OCI-LY7 (cell line): ENCODE data around the gene CNDP1.

Source experiments
- CTCF ChIP-seq: fragments of 200-600 bp; sonication (generic); conservative IDR thresholded peaks from 2 replicates; pipeline ENCODE4 v1.5.1; 2014; ENCODE audit warnings: mild to moderate bottlenecking, antibody characterized with exemption, low read length, moderate library complexity, mixed read lengths
- EZH2phosphoT487 ChIP-seq: fragments of 200-600 bp; sonication (generic); IDR thresholded peaks from 2 replicates; pipeline ENCODE4 v1.6.1; 2018; ENCODE audit warnings: low read depth, borderline replicate concordance, mild to moderate bottlenecking, mixed run types, antibody characterized with exemption, low read length, moderate library complexity, mixed read lengths

DNA sequence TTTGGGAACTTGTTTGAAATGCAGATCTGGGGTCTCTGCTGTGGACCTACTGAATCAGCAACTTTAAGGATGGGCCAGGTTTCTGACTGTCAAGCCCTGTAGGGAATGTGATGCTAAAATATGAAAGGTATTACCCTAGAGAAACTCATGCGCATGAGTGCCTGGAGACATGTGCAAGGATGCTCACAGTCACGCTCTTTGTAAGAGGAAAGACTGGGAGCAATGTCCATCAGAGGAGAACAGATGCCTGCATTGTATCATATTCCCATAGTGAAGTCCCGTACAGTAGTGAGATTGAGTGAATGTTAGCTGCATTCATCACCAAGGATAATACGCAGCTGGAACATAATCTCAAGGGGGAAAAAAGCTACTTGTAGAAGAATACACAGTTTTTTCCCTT lies 77.5 kb downstream of the CNDP1 start:
- TF ChIP-seq CTCF, result no peak
- TF ChIP-seq EZH2phosphoT487, result no peak
